GM12878 (cell line): ENCODE data around the gene TRAF7. TPM values are rescaled to one million over a fixed set of nuclear protein-coding genes. Genes with fewer than 3 reads are reported as not detected.
A peak's percentile ranks its signal among the peaks of the same experiment; 100 is the strongest.

ENCODE experiments used
- EP300 ChIP-seq, 2 experiments: fragments of 150-350 bp in 1 of 2; IDR thresholded peaks; 2 replicates each; pipeline ENCODE4 v1.6.1; 2011 to 2012; ENCODE audit warnings: low read depth in 2 of 2, low read length in 2 of 2, borderline replicate concordance in 1 of 2, improper control_type of control experiment in 1 of 2, inconsistent platforms in 1 of 2; ENCODE audit not compliant: control insufficient read depth in 1 of 2
- FOXM1 ChIP-seq: IDR thresholded peaks from 2 replicates; pipeline ENCODE4 v1.6.1; 2012; ENCODE audit warnings: low read depth, mild to moderate bottlenecking, inconsistent platforms, low read length, moderate library complexity
- MXI1 ChIP-seq: fragments of 150-350 bp; IDR thresholded peaks from 2 replicates; pipeline ENCODE4 v1.6.1; 2011; ENCODE audit warnings: low read depth, mild to moderate bottlenecking, inconsistent platforms, low read length, improper control_type of control experiment
- NBN ChIP-seq: fragments of 450-650 bp; IDR thresholded peaks from 2 replicates; pipeline ENCODE4 v1.6.1; 2016
- NFXL1 ChIP-seq: fragments of 450-650 bp; IDR thresholded peaks from 2 replicates; pipeline ENCODE4 v1.6.1; 2017; ENCODE audit warnings: antibody characterized with exemption, mild to moderate bottlenecking, borderline replicate concordance
- NR2C1 ChIP-seq: fragments of 450-650 bp; IDR thresholded peaks from 2 replicates; pipeline ENCODE4 v1.6.1; 2017; ENCODE audit warnings: antibody characterized with exemption, mild to moderate bottlenecking, moderate library complexity
- POLR2AphosphoS2 ChIP-seq: IDR thresholded peaks from 2 replicates; pipeline ENCODE4 v1.6.1; 2011; ENCODE audit warnings: low read depth, mild to moderate bottlenecking, low read length, improper control_type of control experiment, moderate library complexity
- RB1 ChIP-seq: fragments of 450-650 bp; formaldehyde crosslinking; IDR thresholded peaks from 2 replicates; pipeline ENCODE4 v1.6.1; 2017; ENCODE audit warnings: mild to moderate bottlenecking, borderline replicate concordance
- SREBF1 ChIP-seq: IDR thresholded peaks from 2 replicates; pipeline ENCODE4 v1.6.1; 2012; ENCODE audit warnings: mild to moderate bottlenecking, low read length
- TCF12 ChIP-seq: IDR thresholded peaks from 2 replicates; pipeline ENCODE4 v1.6.1; 2011; ENCODE audit warnings: low read depth, mild to moderate bottlenecking, low read length
- polyA plus RNA-seq, 11 experiments: library from polyadenylated mRNA; depleted of rRNA in 4 of 11; unstranded in 6 of 11; stranded (reverse) in 5 of 11; fragments of >200 nt; fragmentation: Nextera tagmentation in 4 of 11; fragmentation: Illumina TruSeq in 1 of 11; extraction: Ambion mirVana in 4 of 11; extraction: Trizol in 1 of 11; gene quantifications; 1 replicate in 1 of 11; 2 replicates in 10 of 11; pipeline versions ENCODE4 v1.2.1 to v1.2.3, GENCODE V29; 2011 to 2016; ENCODE audit warnings: inconsistent platforms in 2 of 11, missing spikeins in 2 of 11, low read depth in 1 of 11
- total RNA-seq, 4 experiments: library from RNA; depleted of rRNA in 3 of 4; stranded (reverse); fragments of >200 nt in 3 of 4; fragmentation: Illumina TruSeq in 1 of 4; extraction: Trizol in 1 of 4; gene quantifications; 2 replicates each; pipeline versions ENCODE4 v1.2.1 to v1.2.3, GENCODE V29; 2013 to 2021
- TF ChIP-seq, protein P1 (sequence below): fragments of 450-650 bp; formaldehyde crosslinking; IDR thresholded peaks from 2 replicates; pipeline ENCODE4 v1.5.0; 2022; ENCODE audit warnings: mild to moderate bottlenecking, missing genetic modification characterization
- TF ChIP-seq, protein P2 (sequence below): fragments of 150-350 bp; IDR thresholded peaks from 2 replicates; pipeline ENCODE4 v1.6.1; 2014; ENCODE audit warnings: mild to moderate bottlenecking, low read depth, low read length
- TF ChIP-seq, protein P3 (sequence below): fragments of 450-650 bp; IDR thresholded peaks from 2 replicates; pipeline ENCODE4 v1.6.1; 2017; ENCODE audit warnings: mild to moderate bottlenecking, moderate library complexity
- TF ChIP-seq, protein P4 (sequence below): fragments of 150-350 bp; IDR thresholded peaks from 2 replicates; pipeline ENCODE4 v1.6.1; 2016; ENCODE audit warnings: low read depth, low read length
- TF ChIP-seq, protein P5 (sequence below): IDR thresholded peaks from 2 replicates; pipeline ENCODE4 v1.6.1; 2012; ENCODE audit warnings: low read depth, low read length, improper control_type of control experiment

Gene TRAF7
- total and polyA plus RNA-seq, 10 of the 15 experiments (the other 5 are each of a cell fraction or from before 2014, with no cell fraction given) = 0.61 to 87.0 (median 30.0) TPM

DNA sequence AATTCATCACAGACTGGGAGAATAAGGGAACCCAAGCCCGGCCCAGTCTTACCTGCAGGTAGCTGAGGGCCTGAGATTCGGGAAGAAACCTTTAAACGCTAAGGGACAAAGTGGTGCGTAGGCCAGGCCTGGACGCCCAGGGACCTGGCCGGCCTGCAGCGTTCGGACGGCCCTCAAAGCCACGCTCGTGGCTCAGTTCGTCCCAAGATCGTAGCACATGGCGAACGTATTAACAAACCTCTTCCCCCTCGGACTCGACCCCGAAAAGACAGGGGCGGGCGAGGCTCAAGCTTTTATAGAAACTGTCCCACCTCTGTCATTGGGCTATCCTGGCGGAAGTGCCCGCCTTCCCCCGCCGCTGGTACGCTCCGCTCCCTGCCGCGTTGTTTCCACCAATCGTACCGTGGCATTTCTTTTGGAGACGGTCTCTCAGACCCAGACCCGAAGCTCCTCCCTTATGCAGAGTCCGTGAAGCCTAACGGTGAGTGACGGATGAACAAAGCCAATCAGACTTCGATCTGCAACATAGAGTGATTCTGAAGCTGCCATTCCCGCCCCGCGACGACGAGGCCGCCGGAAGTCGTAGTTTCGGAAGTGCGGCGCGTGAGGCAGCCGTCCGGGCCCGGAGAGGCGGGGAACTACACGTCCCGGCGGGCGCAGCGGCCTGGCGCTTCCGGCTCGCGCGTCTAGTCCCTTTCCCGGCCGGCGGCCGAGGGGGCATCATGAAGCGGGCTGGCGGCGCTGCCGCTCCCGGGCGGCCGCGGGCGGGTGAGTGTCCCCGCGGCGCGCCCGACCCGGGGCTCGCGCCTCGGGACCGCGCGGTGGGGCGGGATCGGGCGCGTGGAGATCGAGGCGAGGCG lies at the start of gene TRAF7 (continued):
- TF ChIP-seq, protein P1, sequence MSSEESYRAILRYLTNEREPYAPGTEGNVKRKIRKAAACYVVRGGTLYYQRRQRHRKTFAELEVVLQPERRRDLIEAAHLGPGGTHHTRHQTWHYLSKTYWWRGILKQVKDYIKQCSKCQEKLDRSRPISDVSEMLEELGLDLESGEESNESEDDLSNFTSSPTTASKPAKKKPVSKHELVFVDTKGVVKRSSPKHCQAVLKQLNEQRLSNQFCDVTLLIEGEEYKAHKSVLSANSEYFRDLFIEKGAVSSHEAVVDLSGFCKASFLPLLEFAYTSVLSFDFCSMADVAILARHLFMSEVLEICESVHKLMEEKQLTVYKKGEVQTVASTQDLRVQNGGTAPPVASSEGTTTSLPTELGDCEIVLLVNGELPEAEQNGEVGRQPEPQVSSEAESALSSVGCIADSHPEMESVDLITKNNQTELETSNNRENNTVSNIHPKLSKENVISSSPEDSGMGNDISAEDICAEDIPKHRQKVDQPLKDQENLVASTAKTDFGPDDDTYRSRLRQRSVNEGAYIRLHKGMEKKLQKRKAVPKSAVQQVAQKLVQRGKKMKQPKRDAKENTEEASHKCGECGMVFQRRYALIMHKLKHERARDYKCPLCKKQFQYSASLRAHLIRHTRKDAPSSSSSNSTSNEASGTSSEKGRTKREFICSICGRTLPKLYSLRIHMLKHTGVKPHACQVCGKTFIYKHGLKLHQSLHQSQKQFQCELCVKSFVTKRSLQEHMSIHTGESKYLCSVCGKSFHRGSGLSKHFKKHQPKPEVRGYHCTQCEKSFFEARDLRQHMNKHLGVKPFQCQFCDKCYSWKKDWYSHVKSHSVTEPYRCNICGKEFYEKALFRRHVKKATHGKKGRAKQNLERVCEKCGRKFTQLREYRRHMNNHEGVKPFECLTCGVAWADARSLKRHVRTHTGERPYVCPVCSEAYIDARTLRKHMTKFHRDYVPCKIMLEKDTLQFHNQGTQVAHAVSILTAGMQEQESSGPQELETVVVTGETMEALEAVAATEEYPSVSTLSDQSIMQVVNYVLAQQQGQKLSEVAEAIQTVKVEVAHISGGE = 0 out of 2 replicates have a peak, but pooled peaks have one; percentile 44
- TF ChIP-seq, protein P2, sequence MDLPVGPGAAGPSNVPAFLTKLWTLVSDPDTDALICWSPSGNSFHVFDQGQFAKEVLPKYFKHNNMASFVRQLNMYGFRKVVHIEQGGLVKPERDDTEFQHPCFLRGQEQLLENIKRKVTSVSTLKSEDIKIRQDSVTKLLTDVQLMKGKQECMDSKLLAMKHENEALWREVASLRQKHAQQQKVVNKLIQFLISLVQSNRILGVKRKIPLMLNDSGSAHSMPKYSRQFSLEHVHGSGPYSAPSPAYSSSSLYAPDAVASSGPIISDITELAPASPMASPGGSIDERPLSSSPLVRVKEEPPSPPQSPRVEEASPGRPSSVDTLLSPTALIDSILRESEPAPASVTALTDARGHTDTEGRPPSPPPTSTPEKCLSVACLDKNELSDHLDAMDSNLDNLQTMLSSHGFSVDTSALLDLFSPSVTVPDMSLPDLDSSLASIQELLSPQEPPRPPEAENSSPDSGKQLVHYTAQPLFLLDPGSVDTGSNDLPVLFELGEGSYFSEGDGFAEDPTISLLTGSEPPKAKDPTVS = 0 out of 2 replicates have a peak, but pooled peaks have one; percentile 58
- peak; percentile 77 for TF ChIP-seq NR2C1
- no peak for TF ChIP-seq NFXL1
- TF ChIP-seq FOXM1 = no peak
- 0 out of 4 replicates have a peak, but pooled peaks of 1 of the 2 experiments have one; percentile 10 for TF ChIP-seq EP300 (IDR thresholded peaks at IDR 0.05; ENCODE audit: borderline replicate concordance in 1 of 2, control insufficient read depth in 1 of 2, low read depth in 2 of 2, low read length in 2 of 2)
- TF ChIP-seq NBN = peak; percentile 70
- TF ChIP-seq, protein P3, sequence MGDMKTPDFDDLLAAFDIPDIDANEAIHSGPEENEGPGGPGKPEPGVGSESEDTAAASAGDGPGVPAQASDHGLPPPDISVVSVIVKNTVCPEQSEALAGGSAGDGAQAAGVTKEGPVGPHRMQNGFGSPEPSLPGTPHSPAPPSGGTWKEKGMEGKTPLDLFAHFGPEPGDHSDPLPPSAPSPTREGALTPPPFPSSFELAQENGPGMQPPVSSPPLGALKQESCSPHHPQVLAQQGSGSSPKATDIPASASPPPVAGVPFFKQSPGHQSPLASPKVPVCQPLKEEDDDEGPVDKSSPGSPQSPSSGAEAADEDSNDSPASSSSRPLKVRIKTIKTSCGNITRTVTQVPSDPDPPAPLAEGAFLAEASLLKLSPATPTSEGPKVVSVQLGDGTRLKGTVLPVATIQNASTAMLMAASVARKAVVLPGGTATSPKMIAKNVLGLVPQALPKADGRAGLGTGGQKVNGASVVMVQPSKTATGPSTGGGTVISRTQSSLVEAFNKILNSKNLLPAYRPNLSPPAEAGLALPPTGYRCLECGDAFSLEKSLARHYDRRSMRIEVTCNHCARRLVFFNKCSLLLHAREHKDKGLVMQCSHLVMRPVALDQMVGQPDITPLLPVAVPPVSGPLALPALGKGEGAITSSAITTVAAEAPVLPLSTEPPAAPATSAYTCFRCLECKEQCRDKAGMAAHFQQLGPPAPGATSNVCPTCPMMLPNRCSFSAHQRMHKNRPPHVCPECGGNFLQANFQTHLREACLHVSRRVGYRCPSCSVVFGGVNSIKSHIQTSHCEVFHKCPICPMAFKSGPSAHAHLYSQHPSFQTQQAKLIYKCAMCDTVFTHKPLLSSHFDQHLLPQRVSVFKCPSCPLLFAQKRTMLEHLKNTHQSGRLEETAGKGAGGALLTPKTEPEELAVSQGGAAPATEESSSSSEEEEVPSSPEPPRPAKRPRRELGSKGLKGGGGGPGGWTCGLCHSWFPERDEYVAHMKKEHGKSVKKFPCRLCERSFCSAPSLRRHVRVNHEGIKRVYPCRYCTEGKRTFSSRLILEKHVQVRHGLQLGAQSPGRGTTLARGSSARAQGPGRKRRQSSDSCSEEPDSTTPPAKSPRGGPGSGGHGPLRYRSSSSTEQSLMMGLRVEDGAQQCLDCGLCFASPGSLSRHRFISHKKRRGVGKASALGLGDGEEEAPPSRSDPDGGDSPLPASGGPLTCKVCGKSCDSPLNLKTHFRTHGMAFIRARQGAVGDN = peak; percentile 90
- peak; percentile 76 for TF ChIP-seq SREBF1
- TF ChIP-seq, protein P4, sequence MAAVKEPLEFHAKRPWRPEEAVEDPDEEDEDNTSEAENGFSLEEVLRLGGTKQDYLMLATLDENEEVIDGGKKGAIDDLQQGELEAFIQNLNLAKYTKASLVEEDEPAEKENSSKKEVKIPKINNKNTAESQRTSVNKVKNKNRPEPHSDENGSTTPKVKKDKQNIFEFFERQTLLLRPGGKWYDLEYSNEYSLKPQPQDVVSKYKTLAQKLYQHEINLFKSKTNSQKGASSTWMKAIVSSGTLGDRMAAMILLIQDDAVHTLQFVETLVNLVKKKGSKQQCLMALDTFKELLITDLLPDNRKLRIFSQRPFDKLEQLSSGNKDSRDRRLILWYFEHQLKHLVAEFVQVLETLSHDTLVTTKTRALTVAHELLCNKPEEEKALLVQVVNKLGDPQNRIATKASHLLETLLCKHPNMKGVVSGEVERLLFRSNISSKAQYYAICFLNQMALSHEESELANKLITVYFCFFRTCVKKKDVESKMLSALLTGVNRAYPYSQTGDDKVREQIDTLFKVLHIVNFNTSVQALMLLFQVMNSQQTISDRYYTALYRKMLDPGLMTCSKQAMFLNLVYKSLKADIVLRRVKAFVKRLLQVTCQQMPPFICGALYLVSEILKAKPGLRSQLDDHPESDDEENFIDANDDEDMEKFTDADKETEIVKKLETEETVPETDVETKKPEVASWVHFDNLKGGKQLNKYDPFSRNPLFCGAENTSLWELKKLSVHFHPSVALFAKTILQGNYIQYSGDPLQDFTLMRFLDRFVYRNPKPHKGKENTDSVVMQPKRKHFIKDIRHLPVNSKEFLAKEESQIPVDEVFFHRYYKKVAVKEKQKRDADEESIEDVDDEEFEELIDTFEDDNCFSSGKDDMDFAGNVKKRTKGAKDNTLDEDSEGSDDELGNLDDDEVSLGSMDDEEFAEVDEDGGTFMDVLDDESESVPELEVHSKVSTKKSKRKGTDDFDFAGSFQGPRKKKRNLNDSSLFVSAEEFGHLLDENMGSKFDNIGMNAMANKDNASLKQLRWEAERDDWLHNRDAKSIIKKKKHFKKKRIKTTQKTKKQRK = peak; percentile 67; the same call in 1 of the 2 replicates
- peak; percentile 80; the same call in 1 of the 2 replicates for TF ChIP-seq RB1
- peak; percentile 81; the same call in 1 of the 2 replicates for TF ChIP-seq TCF12
- TF ChIP-seq POLR2AphosphoS2 = peak; percentile 99
- TF ChIP-seq, protein P5, sequence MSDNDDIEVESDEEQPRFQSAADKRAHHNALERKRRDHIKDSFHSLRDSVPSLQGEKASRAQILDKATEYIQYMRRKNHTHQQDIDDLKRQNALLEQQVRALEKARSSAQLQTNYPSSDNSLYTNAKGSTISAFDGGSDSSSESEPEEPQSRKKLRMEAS = peak; percentile 61; the same call in 1 of the 2 replicates
- TF ChIP-seq MXI1 = peak; percentile 86
